Neutrophil (primary cell): ENCODE results near the gene AKT1.

Source experiments
- H3K27ac ChIP-seq: fragments of 200-600 bp; sonication (generic); 2 replicates; pipeline ENCODE4 v1.5.1; 2016; ENCODE audit warnings: mild to moderate bottlenecking, moderate library complexity
- H3K27me3 ChIP-seq: fragments of 200-600 bp; sonication (generic); 2 replicates; pipeline ENCODE4 v1.6.0; 2016; ENCODE audit warnings: mild to moderate bottlenecking
- H3K36me3 ChIP-seq: fragments of 200-600 bp; sonication (generic); 2 replicates; pipeline ENCODE4 v1.5.1; 2017
- H3K4me1 ChIP-seq, 2 experiments: fragments of 200-600 bp in 1 of 2; sonication (generic) in 1 of 2; 1 replicate in 1 of 2; 2 replicates in 1 of 2; pipeline versions ENCODE4 v1.5.1 to v1.6.1; 2013 to 2016; ENCODE audit warnings: low read depth in 1 of 2, low read length in 1 of 2, mild to moderate bottlenecking in 1 of 2, moderate library complexity in 1 of 2; ENCODE audit not compliant: control insufficient read depth in 1 of 2, insufficient read depth in 1 of 2
- H3K4me3 ChIP-seq, 2 experiments: fragments of 200-600 bp in 1 of 2; sonication (generic) in 1 of 2; 1 replicate in 1 of 2; 2 replicates in 1 of 2; pipeline ENCODE4 v1.5.1; 2013 to 2016; ENCODE audit warnings: low read depth in 1 of 2, low read length in 1 of 2, mild to moderate bottlenecking in 1 of 2, moderate library complexity in 1 of 2
- H3K9me3 ChIP-seq: fragments of 200-600 bp; sonication (generic); 2 replicates; pipeline ENCODE4 v1.5.1; 2016
- CTCF ChIP-seq: fragments of 200-600 bp; sonication (generic); IDR thresholded peaks from 2 replicates; pipeline ENCODE4 v1.5.1; 2016; ENCODE audit warnings: antibody characterized with exemption

The AKT1 gene

GRCh38 chr14:104775073-104775489, 20.5 kb downstream of the AKT1 start:
- Histone ChIP-seq H3K4me1 (no peaks in the 10 kb centered on the region), H3K36me3 (peaks cover 94% of the 10 kb centered on the region), H3K9me3 (no peaks in the 10 kb centered on the region), H3K27ac (no peak overlapping the region), H3K27me3 (no peaks in the 10 kb centered on the region), H3K4me3 (no peak overlapping the region)
- no peak for TF ChIP-seq CTCF

DNA sequence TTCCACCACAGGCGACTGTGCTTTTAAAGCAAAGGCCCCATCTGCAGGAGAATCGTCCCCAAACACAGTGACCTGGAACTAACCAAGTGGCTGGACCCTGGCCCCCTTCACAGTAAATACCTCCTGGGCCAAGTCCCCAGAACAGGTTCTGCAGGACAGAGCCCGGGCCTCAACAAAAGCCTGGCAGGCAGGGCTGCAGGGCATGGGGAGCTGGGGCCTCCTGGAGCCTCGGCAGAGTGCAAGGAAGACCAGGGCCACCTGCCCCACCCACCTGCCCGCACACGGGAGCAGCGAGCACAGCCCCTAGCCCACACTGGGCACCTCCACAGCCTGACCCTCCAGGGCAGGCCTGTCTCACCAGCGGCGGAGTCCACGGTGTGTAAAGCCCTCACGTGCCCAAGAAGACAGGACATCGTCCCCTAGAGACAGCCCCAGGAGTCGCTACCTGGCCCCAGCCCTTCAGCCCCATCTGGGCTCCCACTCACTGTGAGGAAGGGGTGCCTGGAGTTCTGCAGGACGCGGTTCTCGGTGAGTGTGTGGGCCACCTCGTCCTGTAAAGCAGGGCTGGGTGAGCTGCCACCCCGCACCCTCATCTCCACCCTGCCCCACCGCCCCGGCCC, 21.0 kb downstream of the AKT1 start:
- peaks cover 94% of the 10 kb centered on the region for H3K36me3 ChIP-seq
- no peak overlapping the region for H3K27ac ChIP-seq
- no peak for TF ChIP-seq CTCF
- no peaks in the 10 kb centered on the region for H3K27me3 ChIP-seq
- H3K4me3 ChIP-seq = no peak overlapping the region
- H3K9me3 ChIP-seq = no peaks in the 10 kb centered on the region
- H3K4me1 ChIP-seq = no peaks in the 10 kb centered on the region

GRCh38 chr14:104773505-104774452, 21.8 kb downstream of the AKT1 start:
- no peaks in the 10 kb centered on the region for H3K9me3 ChIP-seq
- no peaks in the 10 kb centered on the region for H3K27me3 ChIP-seq
- peaks cover 94% of the 10 kb centered on the region for H3K36me3 ChIP-seq

GRCh38 chr14:104772707-104773504, 22.6 kb downstream of the AKT1 start:
- Histone ChIP-seq H3K36me3 (peaks cover 88% of the 10 kb centered on the region), H3K9me3 (no peaks in the 10 kb centered on the region), H3K4me3 (no peak overlapping the region), H3K27ac (no peak overlapping the region), H3K4me1 (peaks cover 2 to 10% of the 10 kb centered on the region in 2 experiments), H3K27me3 (no peaks in the 10 kb centered on the region)
- TF ChIP-seq CTCF = no peak

More at GRCh38 chr14:104773505-104774452, 21.8 kb downstream of the AKT1 start:
- Histone ChIP-seq H3K4me3 (no peak overlapping the region), H3K4me1 (peaks cover under 1 to 3% of the 10 kb centered on the region in 2 experiments), H3K27ac (no peak overlapping the region)
- TF ChIP-seq CTCF = no peak

DNA sequence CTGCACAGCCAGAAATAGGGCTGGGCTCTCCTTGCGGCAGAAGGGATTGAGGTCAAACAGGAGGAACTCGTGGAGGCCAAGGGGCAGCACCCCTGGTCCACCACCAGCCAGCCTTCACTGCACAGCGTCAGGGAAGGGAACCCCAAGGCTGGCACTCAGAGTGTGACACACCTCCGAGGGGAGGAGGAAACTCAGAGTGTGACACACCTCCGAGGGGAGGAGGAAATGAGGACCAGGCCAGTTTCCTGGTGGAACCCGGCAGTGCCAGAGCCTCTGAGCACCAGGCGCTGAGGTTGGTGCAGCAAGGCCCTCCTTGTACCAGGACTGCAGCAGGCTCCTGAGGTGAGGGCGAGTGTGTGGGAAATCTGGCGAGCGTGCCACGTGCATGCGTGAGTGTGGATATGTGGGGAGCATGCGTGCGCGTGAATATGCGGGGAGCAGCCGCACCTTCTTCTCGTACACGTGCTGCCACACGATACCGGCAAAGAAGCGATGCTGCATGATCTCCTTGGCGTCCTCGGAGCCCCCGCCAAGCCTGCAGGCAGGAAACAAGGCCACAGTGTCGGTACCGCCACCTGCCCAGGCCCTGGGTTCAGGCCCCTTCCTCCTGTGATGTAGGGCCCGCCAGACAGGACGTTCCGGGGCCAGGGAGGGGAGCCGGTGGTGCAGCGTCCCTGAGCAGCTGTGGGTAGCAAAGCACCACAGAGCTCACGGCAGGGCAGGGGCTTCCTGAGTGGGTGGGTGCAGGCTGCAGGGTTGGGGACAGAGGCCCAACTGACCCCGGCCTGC, 23.4 kb downstream of the AKT1 start:
- no peak for TF ChIP-seq CTCF
- Histone ChIP-seq H3K27ac (no peak overlapping the region), H3K27me3 (no peaks in the 10 kb centered on the region), H3K36me3 (peaks cover 84% of the 10 kb centered on the region), H3K9me3 (no peaks in the 10 kb centered on the region), H3K4me3 (no peak overlapping the region), H3K4me1 (peaks cover 2 to 10% of the 10 kb centered on the region in 2 experiments)
